ENCODE measurements around the gene MELTF.

GRCh38 chr3:197015790-197016736, 13.6 kb downstream of the MELTF start:
- TF ChIP-seq, protein P1, sequence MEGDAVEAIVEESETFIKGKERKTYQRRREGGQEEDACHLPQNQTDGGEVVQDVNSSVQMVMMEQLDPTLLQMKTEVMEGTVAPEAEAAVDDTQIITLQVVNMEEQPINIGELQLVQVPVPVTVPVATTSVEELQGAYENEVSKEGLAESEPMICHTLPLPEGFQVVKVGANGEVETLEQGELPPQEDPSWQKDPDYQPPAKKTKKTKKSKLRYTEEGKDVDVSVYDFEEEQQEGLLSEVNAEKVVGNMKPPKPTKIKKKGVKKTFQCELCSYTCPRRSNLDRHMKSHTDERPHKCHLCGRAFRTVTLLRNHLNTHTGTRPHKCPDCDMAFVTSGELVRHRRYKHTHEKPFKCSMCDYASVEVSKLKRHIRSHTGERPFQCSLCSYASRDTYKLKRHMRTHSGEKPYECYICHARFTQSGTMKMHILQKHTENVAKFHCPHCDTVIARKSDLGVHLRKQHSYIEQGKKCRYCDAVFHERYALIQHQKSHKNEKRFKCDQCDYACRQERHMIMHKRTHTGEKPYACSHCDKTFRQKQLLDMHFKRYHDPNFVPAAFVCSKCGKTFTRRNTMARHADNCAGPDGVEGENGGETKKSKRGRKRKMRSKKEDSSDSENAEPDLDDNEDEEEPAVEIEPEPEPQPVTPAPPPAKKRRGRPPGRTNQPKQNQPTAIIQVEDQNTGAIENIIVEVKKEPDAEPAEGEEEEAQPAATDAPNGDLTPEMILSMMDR (IDR thresholded peaks at IDR 0.05): no peak
- TF ChIP-seq POLR2A (IDR thresholded peaks at IDR 0.05): no peak

Data from uterus (tissue), 2 donors.